A549 (cell line): ENCODE measurements around the gene CNKSR2.

Experiments
- MAFK ChIP-seq: fragments of 450-650 bp; IDR thresholded peaks from 2 replicates; pipeline ENCODE4 v1.6.1; 2014; ENCODE audit not compliant: partially characterized antibody
- TF ChIP-seq, protein P1 (sequence below): fragments of >200 bp; sonication (Bioruptor Twin); formaldehyde crosslinking; IDR thresholded peaks from 3 replicates; pipeline ENCODE4 v1.5.1; 2016

GRCh38 chrX:21438792-21439191 lies 64.6 kb downstream of the CNKSR2 start:
- TF ChIP-seq, protein P1, sequence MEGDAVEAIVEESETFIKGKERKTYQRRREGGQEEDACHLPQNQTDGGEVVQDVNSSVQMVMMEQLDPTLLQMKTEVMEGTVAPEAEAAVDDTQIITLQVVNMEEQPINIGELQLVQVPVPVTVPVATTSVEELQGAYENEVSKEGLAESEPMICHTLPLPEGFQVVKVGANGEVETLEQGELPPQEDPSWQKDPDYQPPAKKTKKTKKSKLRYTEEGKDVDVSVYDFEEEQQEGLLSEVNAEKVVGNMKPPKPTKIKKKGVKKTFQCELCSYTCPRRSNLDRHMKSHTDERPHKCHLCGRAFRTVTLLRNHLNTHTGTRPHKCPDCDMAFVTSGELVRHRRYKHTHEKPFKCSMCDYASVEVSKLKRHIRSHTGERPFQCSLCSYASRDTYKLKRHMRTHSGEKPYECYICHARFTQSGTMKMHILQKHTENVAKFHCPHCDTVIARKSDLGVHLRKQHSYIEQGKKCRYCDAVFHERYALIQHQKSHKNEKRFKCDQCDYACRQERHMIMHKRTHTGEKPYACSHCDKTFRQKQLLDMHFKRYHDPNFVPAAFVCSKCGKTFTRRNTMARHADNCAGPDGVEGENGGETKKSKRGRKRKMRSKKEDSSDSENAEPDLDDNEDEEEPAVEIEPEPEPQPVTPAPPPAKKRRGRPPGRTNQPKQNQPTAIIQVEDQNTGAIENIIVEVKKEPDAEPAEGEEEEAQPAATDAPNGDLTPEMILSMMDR: no peak
- no peak for TF ChIP-seq MAFK
